DMS53 treated with DMSO at 0.1 percent for 48 hours (cell line): ENCODE measurements around the gene FAM180A.

Experiments used
- DNase-seq: peaks from one replicate; lab custom pipeline; 2025; ENCODE audit not compliant: unreplicated experiment; lab: John Stamatoyannopoulos, UW

FAM180A gene

GRCh38 chr7:135685306-135686084 is 63.1 kb downstream of the FAM180A start:
- no peak for DNase-seq

GRCh38 chr7:135684699-135685098 is 63.9 kb downstream of the FAM180A start:
- DNase-seq = no peak

GRCh38 chr7:135684136-135684535 is 64.5 kb downstream of the FAM180A start:
- DNase-seq = no peak

GRCh38 chr7:135683609-135684008 is 65.0 kb downstream of the FAM180A start:
- DNase-seq = no peak

- no peak for DNase-seq
Measured at GRCh38 chr7:135682191-135682590, 66.4 kb downstream of the FAM180A start.

- no peak for DNase-seq
Measured at GRCh38 chr7:135681762-135682161, 66.9 kb downstream of the FAM180A start.
